IMR-90 (cell line): ENCODE measurements around the gene WDR70. TPM values are rescaled to one million over a fixed set of nuclear protein-coding genes. Genes with fewer than 3 reads are reported as not detected.

Experiments used
- ATAC-seq: fragments of 200-7000 bp; cut with Tn5 transposase; 2 replicates; pipeline ENCODE4 v1.9.1; 2020; ENCODE audit warnings: low read depth, mild to moderate bottlenecking, moderate library complexity
- BruUV-seq: library from RNA; stranded (reverse); fragments of 400-500 nt; replicated peaks from 2 replicates; lab custom pipeline; 2021; lab: Mats Ljungman, UMichigan
- CTCF ChIA-PET: fragments of 300-600 bp; formaldehyde crosslinking; extraction: SDS; loops from one replicate; lab custom pipeline; 2021; ENCODE audit warnings: antibody characterized with exemption; lab: Yijun Ruan, JAX
- POLR2A ChIA-PET: fragments of 300-600 bp; sonication (Branson Sonifier 250); formaldehyde crosslinking; loops from one replicate; lab custom pipeline; 2022; ENCODE audit warnings: antibody characterized with exemption; ENCODE audit not compliant: unreplicated experiment; lab: Charles Lee
- DNase-seq: peaks from one replicate; pipeline ENCODE4 v3.0.0; 2013
- H2AFZ ChIP-seq: replicated peaks from 2 replicates; pipeline ENCODE3; 2013; ENCODE audit warnings: low read length, mild to moderate bottlenecking; ENCODE audit not compliant: poor library complexity
- H2AK5ac ChIP-seq: 2 replicates; pipeline ENCODE4 v1.6.1; 2013; ENCODE audit warnings: low read depth, low read length, inconsistent platforms
- H2AK9ac ChIP-seq: replicated peaks from 2 replicates; pipeline ENCODE3; 2013; ENCODE audit warnings: mild to moderate bottlenecking, low read depth, low read length, moderate library complexity; ENCODE audit not compliant: poor library complexity
- H2BK120ac ChIP-seq: 2 replicates; pipeline ENCODE4 v1.6.1; 2013; ENCODE audit warnings: low read depth, low read length, inconsistent platforms
- H2BK15ac ChIP-seq: 3 replicates; pipeline ENCODE4 v1.6.1; 2013; ENCODE audit warnings: low read depth, low read length, inconsistent platforms
- H2BK20ac ChIP-seq: 2 replicates; pipeline ENCODE4 v1.6.1; 2013; ENCODE audit warnings: low read depth, mild to moderate bottlenecking, inconsistent platforms, low read length, moderate library complexity
- H2BK5ac ChIP-seq: 2 replicates; pipeline ENCODE4 v1.6.1; 2013; ENCODE audit warnings: mild to moderate bottlenecking, low read depth, low read length, inconsistent platforms; ENCODE audit not compliant: poor library complexity, severe bottlenecking
- H3K14ac ChIP-seq: replicated peaks from 2 replicates; pipeline ENCODE4 v1.6.1; 2013; ENCODE audit warnings: low read depth, low read length, inconsistent platforms
- H3K18ac ChIP-seq: 2 replicates; pipeline ENCODE4 v1.6.1; 2013; ENCODE audit warnings: low read depth, low read length, control low read depth
- H3K23ac ChIP-seq: 2 replicates; pipeline ENCODE4 v1.6.1; 2013; ENCODE audit warnings: low read depth, low read length, inconsistent platforms
- H3K27ac ChIP-seq: 2 replicates; pipeline ENCODE4 v1.5.1; 2013; ENCODE audit warnings: mild to moderate bottlenecking, control low read depth, low read length; ENCODE audit not compliant: insufficient read depth
- H3K27me3 ChIP-seq: 2 replicates; pipeline ENCODE4 v1.6.1; 2013; ENCODE audit warnings: low read length; ENCODE audit not compliant: control insufficient read depth, insufficient read depth
- H3K36me3 ChIP-seq: 2 replicates; pipeline ENCODE4 v1.6.1; 2013; ENCODE audit warnings: low read length, mixed read lengths; ENCODE audit not compliant: control insufficient read depth, insufficient read depth
- H3K4ac ChIP-seq: 2 replicates; pipeline ENCODE4 v1.6.1; 2013; ENCODE audit warnings: low read depth, low read length, inconsistent platforms
- H3K4me1 ChIP-seq: 2 replicates; pipeline ENCODE4 v1.6.1; 2013; ENCODE audit warnings: low read length, mixed read lengths; ENCODE audit not compliant: control insufficient read depth, insufficient read depth
- H3K4me2 ChIP-seq: 2 replicates; pipeline ENCODE4 v1.6.1; 2013; ENCODE audit warnings: low read depth, mild to moderate bottlenecking, control low read depth, low read length, moderate library complexity
- H3K4me3 ChIP-seq: 2 replicates; pipeline ENCODE4 v1.5.1; 2013; ENCODE audit warnings: low read depth, mild to moderate bottlenecking, control low read depth, low read length, moderate library complexity; ENCODE audit not compliant: insufficient read depth
- H3K56ac ChIP-seq: 2 replicates; pipeline ENCODE4 v1.6.1; 2013; ENCODE audit warnings: low read length, inconsistent platforms; ENCODE audit not compliant: insufficient read depth; ENCODE audit errors: extremely low read depth
- H3K79me1 ChIP-seq, 2 experiments: 2 replicates each; pipeline ENCODE4 v1.6.1; 2013; ENCODE audit warnings: low read length in 2 of 2, inconsistent platforms in 1 of 2, low read depth in 1 of 2
- H3K9ac ChIP-seq: 2 replicates; pipeline ENCODE4 v1.6.1; 2013; ENCODE audit warnings: low read depth, low read length, control low read depth
- H3K9me1 ChIP-seq: 2 replicates; pipeline ENCODE4 v1.6.1; 2013; ENCODE audit warnings: low read length, inconsistent platforms; ENCODE audit not compliant: insufficient read depth
- H3K9me3 ChIP-seq: 2 replicates; pipeline ENCODE4 v1.6.1; 2013; ENCODE audit warnings: low read length; ENCODE audit not compliant: control insufficient read depth, insufficient read depth
- H4K20me1 ChIP-seq: 2 replicates; pipeline ENCODE4 v1.6.1; 2013; ENCODE audit warnings: low read length, inconsistent platforms; ENCODE audit not compliant: insufficient read depth
- H4K5ac ChIP-seq: 2 replicates; pipeline ENCODE4 v1.6.1; 2013; ENCODE audit warnings: mild to moderate bottlenecking, low read depth, low read length, control low read depth
- H4K8ac ChIP-seq, 2 experiments: 2 replicates each; pipeline ENCODE4 v1.6.1; 2013; ENCODE audit warnings: low read depth in 2 of 2, low read length in 2 of 2, control low read depth in 1 of 2, inconsistent platforms in 1 of 2
- H4K91ac ChIP-seq: 2 replicates; pipeline ENCODE4 v1.6.1; 2013; ENCODE audit warnings: low read depth, low read length, inconsistent platforms; ENCODE audit not compliant: insufficient read depth
- CHD1 ChIP-seq: IDR thresholded peaks from 2 replicates; pipeline ENCODE4 v1.6.1; 2012; ENCODE audit warnings: low read depth, low read length, improper control_type of control experiment
- FOS ChIP-seq: fragments of 150-350 bp; IDR thresholded peaks from 2 replicates; pipeline ENCODE4 v1.6.1; 2016; ENCODE audit warnings: low read depth, low read length
- MAFK ChIP-seq: IDR thresholded peaks from 2 replicates; pipeline ENCODE4 v1.6.1; 2012; ENCODE audit warnings: low read depth, low read length, improper control_type of control experiment
- NFE2L2 ChIP-seq: fragments of 150-350 bp; IDR thresholded peaks from 2 replicates; pipeline ENCODE4 v1.6.1; 2016; ENCODE audit warnings: low read depth, mild to moderate bottlenecking, low read length
- RAD21 ChIP-seq: IDR thresholded peaks from 2 replicates; pipeline ENCODE4 v1.6.1; 2012; ENCODE audit warnings: low read length, improper control_type of control experiment
- RCOR1 ChIP-seq: IDR thresholded peaks from 2 replicates; pipeline ENCODE4 v1.6.1; 2012; ENCODE audit warnings: mild to moderate bottlenecking, low read length, improper control_type of control experiment; ENCODE audit not compliant: insufficient replicate concordance
- RFX5 ChIP-seq: IDR thresholded peaks from 2 replicates; pipeline ENCODE4 v1.8.0; 2012; ENCODE audit warnings: low read depth, mild to moderate bottlenecking, low read length, moderate library complexity
- SMC3 ChIP-seq: fragments of 150-350 bp; IDR thresholded peaks from 2 replicates; pipeline ENCODE4 v1.6.1; 2016; ENCODE audit warnings: low read depth, mild to moderate bottlenecking, antibody characterized with exemption, low read length, moderate library complexity
- USF2 ChIP-seq: fragments of 150-350 bp; IDR thresholded peaks from 2 replicates; pipeline ENCODE4 v1.6.1; 2017; ENCODE audit warnings: mild to moderate bottlenecking, antibody characterized with exemption, low read length, low read depth
- WGBS, 2 experiments: methylation state at CpG; one replicate each; pipeline versions ENCODE4 v1.1.5 to v1.1.7; 2013; ENCODE audit warnings: missing lambda C conversion rate in 2 of 2; ENCODE audit not compliant: insufficient read length in 1 of 2; ENCODE audit errors: extremely low coverage in 2 of 2; 5-methylcytosine and 5-hydroxymethylcytosine counted together
- dilution Hi-C: fragments of 300-500 bp; cut with HindIII; formaldehyde crosslinking; loops from one replicate; pipeline ENCODE4 v1.14.3; 2018; ENCODE audit warnings: low sequenced_read_pairs; ENCODE audit not compliant: unreplicated experiment
- in situ Hi-C: fragments of 300-500 bp; cut with MboI; formaldehyde crosslinking; loops from 3 replicates; pipeline ENCODE4 v1.14.3; 2019; ENCODE audit warnings: low sequenced_read_pairs, inconsistent platforms, mixed read lengths
- intact Hi-C: fragments of 100-400 bp; cut with micrococcal nuclease; formaldehyde crosslinking; loops from 2 replicates; pipeline ENCODE4 v1.10.0; 2022
- polyA plus RNA-seq, 3 experiments: library from polyadenylated mRNA; depleted of rRNA; stranded (reverse); fragments of >200 nt; gene quantifications; 2 replicates each; pipeline ENCODE4 v1.2.3, GENCODE V29; 2012; ENCODE audit warnings: low replicate concordance in 1 of 3
- total RNA-seq: library from RNA; depleted of rRNA; stranded (reverse); fragments of >200 nt; gene quantifications from 2 replicates; pipeline ENCODE4 v1.2.3, GENCODE V29; 2012

WDR70 gene
- total and polyA plus RNA-seq, 2 of the 4 experiments (the other 2 are of a cell fraction), result 16.7 to 29.9 TPM

DNA sequence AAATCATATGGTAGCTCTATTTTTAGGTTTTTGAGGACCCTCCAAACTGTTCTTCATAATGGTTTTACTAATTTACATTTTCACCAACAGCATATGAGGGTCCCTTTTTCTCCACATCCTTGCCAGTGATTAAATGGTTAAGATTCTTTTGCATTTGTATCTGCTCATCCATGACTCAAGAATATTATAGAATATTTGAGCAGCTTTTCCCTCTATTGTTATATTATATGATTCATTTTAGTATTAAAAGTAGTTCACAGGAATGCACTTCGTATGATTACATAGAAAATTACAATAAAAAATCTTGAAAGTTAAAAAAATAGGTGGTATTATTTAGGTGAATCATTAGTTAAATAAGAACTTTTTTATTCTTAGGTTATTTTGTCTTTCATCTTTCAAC is 140.7 kb downstream of the WDR70 start:
- no peak overlapping the region for H3K4me3 ChIP-seq
- H2AK5ac ChIP-seq, result no peak overlapping the region
- no peak overlapping the region for H3K4ac ChIP-seq
- no peak overlapping the region for H4K91ac ChIP-seq
- H2BK20ac ChIP-seq, result no peak overlapping the region
- no peak overlapping the region for H2AK9ac ChIP-seq
- no peak overlapping the region for H3K14ac ChIP-seq
- WGBS, 2 experiments, result no CpG with 5 or more reads among the region's 1 CpG
- no peak for DNase-seq
- no peak overlapping the region for H2BK5ac ChIP-seq
- no peak overlapping the region for H4K8ac ChIP-seq
- H3K27ac ChIP-seq, result no peak overlapping the region
- H3K9me3 ChIP-seq, result no peaks in the 10 kb centered on the region
- ATAC-seq, result no peak
- BruUV-seq, result no TSS peak
- H2BK120ac ChIP-seq, result no peak overlapping the region
- no peaks in the 10 kb centered on the region for H3K4me1 ChIP-seq
- no peak overlapping the region for H3K56ac ChIP-seq
- no peak overlapping the region for H2BK15ac ChIP-seq
- POLR2A ChIA-PET, result no interaction called here
- H3K9ac ChIP-seq, result no peak overlapping the region
- intact Hi-C loops (no loop called here), dilution Hi-C loops (no loop called here), in situ Hi-C loops (no loop called here)
- no peak overlapping the region for H3K4me2 ChIP-seq
- CTCF ChIA-PET, result no interaction called here
- H2AFZ ChIP-seq, result no peak overlapping the region
- no peaks in the 10 kb centered on the region for H3K79me1 ChIP-seq
- peaks cover 2% of the 10 kb centered on the region; the same call in 1 of the 2 replicates for H3K36me3 ChIP-seq
- H4K5ac ChIP-seq, result no peak overlapping the region
- H3K9me1 ChIP-seq, result no peaks in the 10 kb centered on the region
- H3K27me3 ChIP-seq, result no peaks in the 10 kb centered on the region
- no peaks in the 10 kb centered on the region for H4K20me1 ChIP-seq
- TF ChIP-seq SMC3 (no peak), MAFK (no peak), FOS (no peak), RFX5 (no peak), RAD21 (no peak), NFE2L2 (no peak), RCOR1 (no peak), CHD1 (no peak), USF2 (no peak)
- H3K18ac ChIP-seq, result no peak overlapping the region
- H3K23ac ChIP-seq, result no peak overlapping the region
